Heart right ventricle (tissue), 16 donors: Measurements from ENCODE around the gene IL6. TPM values are rescaled to one million over a fixed set of nuclear protein-coding genes. Genes with fewer than 3 reads are reported as not detected.
A peak's percentile ranks its signal among the peaks of the same experiment; 100 is the strongest.
"Not testable (repeated sequence)": the region's sequence is repeated elsewhere in the genome, so short reads cannot be mapped to it uniquely, and the experiment has no call there.

Experiments used
- ATAC-seq, 8 donors: fragments of 200-7000 bp; cut with Tn5 transposase; one replicate each; pipeline ENCODE4 v1.9.1; 2020; ENCODE audit warnings: mild to moderate bottlenecking in 8 of 8, moderate library complexity in 8 of 8, moderate number of reproducible peaks in 1 of 8
- DNase-seq, 2 donors: peaks; one replicate each; pipeline ENCODE4 v3.0.0-alpha.2; 2020
- H3K27ac ChIP-seq, 10 donors: fragments of 200-600 bp; sonication (generic) in 2 of 10; one replicate each; pipeline versions ENCODE4 v1.5.0 to v1.8.0; 2020 to 2022; ENCODE audit warnings: mild to moderate bottlenecking in 3 of 10
- H3K27me3 ChIP-seq, 7 donors: fragments of 200-600 bp; one replicate each; pipeline ENCODE4 v1.8.0; 2021 to 2022; ENCODE audit warnings: mild to moderate bottlenecking in 2 of 7
- H3K36me3 ChIP-seq, 9 donors: fragments of 200-600 bp; sonication (generic) in 1 of 9; one replicate each; pipeline versions ENCODE4 v1.5.0 to v1.8.0; 2020 to 2022; ENCODE audit warnings: mild to moderate bottlenecking in 2 of 9
- H3K4me1 ChIP-seq, 9 donors: fragments of 200-600 bp; sonication (generic) in 1 of 9; one replicate each; pipeline versions ENCODE4 v1.5.0 to v1.8.0; 2020 to 2022; ENCODE audit warnings: mild to moderate bottlenecking in 4 of 9
- H3K4me3 ChIP-seq, 10 donors: fragments of 200-600 bp; sonication (generic) in 2 of 10; one replicate each; pipeline versions ENCODE4 v1.5.0 to v1.8.0; 2020 to 2022; ENCODE audit warnings: mild to moderate bottlenecking in 7 of 10, moderate library complexity in 2 of 10
- H3K9me3 ChIP-seq, 11 donors: fragments of 200-600 bp in 10 of 11; sonication (generic) in 2 of 11; one replicate each; pipeline versions ENCODE4 v1.5.0 to v1.8.0; 2013 to 2022; ENCODE audit warnings: mild to moderate bottlenecking in 2 of 11, control low read depth in 1 of 11, moderate library complexity in 1 of 11
- CTCF ChIP-seq, 9 donors: fragments of 200-600 bp; sonication (generic) in 2 of 9; IDR thresholded peaks; one replicate each; pipeline versions ENCODE4 v1.5.0 to v1.8.0; 2021 to 2022; ENCODE audit warnings: antibody characterized with exemption in 9 of 9, mild to moderate bottlenecking in 5 of 9, moderate library complexity in 1 of 9
- WGBS, 2 donors: extraction: QIAGEN DNeasy Blood & Tissue Kit; methylation state at CpG; one replicate each; pipeline ENCODE4 v1.1.7; 2013; ENCODE audit warnings: inconsistent platforms in 1 of 2; 5-methylcytosine and 5-hydroxymethylcytosine counted together
- intact Hi-C, 10 donors: fragments of 100-400 bp; cut with DNase I; formaldehyde crosslinking; loops; one replicate each; pipeline versions ENCODE4 v1.11.1 to v1.14.2; 2022
- polyA plus RNA-seq, 2 donors: library from polyadenylated mRNA; stranded (reverse); fragments of 200-250 nt; gene quantifications; one replicate each; pipeline ENCODE4 v1.2.3, GENCODE V29; 2013
- total RNA-seq, 10 donors: library from RNA; stranded (reverse); fragmentation: NEBNext Ultra II Directional in 3 of 10; extraction: Animal tissue kit (Norgen Biotek cat#: 25700) in 3 of 10; gene quantifications; one replicate each; pipeline versions ENCODE4 v1.2.1 to v1.2.4, GENCODE V29; 2021 to 2023
- donor health status: Arrhythmogenic right ventricular cardiomyopathy.
- donor health status: ischemic (EF 13 %, LVEDD 7.1; RV severe dilation, severe dysfunction).
- donor health status: healthy with polysubstance abuse.
- donor health status: DM: no; HTN: yes; CAD: no.
- donor health status: DM: no; HTN: no; CAD: no.
- donor health status: ischemic (EF 25% LVEDD 6.9; RV normal size, moderate dysfunction).
- donor health status: ischemic (EF 25% LVEDD 5.7; RV mildly dilated, moderate dysfunction).
- donor health status: healthy.
- donor health status: DM: yes; HTN: yes; CAD: no.
- donor health status: Ischemic cardiomyopathy.
- donor health status: ischemic (EF 35%, LVEDD 5.7; RV mildly dilated, moderate dysfunction).
- donor health status: nonischemic (EF 11% LVEDD 7.7; RV severe dilation, severe dysfunction).
- donor health status: DM: yes; HTN: yes; CAD: no.
- donor health status: PGD.
- donor health status: ischemic (EF 29% LVEDD 5.4; RV normal size, mild dysfunction).
- donor health status: nonischemic (EF 23%, LVEDD 6.1; RV moderate dilation, normal function).

Gene IL6
- total and polyA plus RNA-seq, 12 donors, result 0.44 to 15.5 (median 3.3) TPM

DNA sequence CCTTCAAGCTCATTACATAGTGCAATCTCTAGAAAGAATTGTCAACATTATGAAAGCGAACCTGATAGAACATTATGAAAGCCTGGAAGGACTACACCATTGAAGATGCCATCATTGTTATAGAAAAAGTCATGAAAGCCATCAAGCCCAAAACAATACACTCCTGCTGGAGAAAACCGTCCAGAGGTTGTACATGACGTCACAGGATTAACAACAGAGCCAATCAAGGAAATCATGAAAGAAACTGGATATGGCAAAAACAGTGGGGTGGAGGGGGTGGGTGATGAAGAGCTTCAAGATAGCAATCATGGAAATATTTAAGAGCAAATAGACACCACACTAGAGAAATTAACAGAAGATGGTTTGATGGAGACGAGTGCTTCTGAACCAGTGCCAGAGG is 50.0 kb downstream of the IL6 start:
- DNase-seq (no peak), ATAC-seq (no peak)
- H3K36me3 ChIP-seq, result no peaks in the 10 kb centered on the region
- WGBS, 2 donors, result 69 to 75% methylated on average over 4 of the region's 4 CpGs
- H3K27me3 ChIP-seq, result peaks cover 0 to 5% (median 0%) of the 10 kb centered on the region in 7 donors
- no peaks in the 10 kb centered on the region for H3K9me3 ChIP-seq
- no peak overlapping the region for H3K4me3 ChIP-seq
- intact Hi-C loops, result no loop called here
- no peak for TF ChIP-seq CTCF (IDR thresholded peaks at IDR 0.05)
- H3K27ac ChIP-seq, result no peak overlapping the region
- peaks cover 0 to 7% (median 0%) of the 10 kb centered on the region in 9 donors for H3K4me1 ChIP-seq

GRCh38 chr7:22779730-22780323 is 52.8 kb downstream of the IL6 start:
- intact Hi-C loops, result loop anchor here in 5 of 10 donors (5.0 to 10.0 kb wide), 4 partner anchors 53 to 225 kb away; partner anchors contain the start of gene IL6 (in 1 of the 5)
- H3K4me1 ChIP-seq, DNase-seq, ATAC-seq, H3K27me3 ChIP-seq, H3K4me3 ChIP-seq, H3K36me3 ChIP-seq, H3K27ac ChIP-seq, H3K9me3 ChIP-seq: not testable (repeated sequence)
- WGBS, 2 donors, result 74 to 82% methylated on average over 4 of the region's 4 CpGs

GRCh38 chr7:22781230-22781711 is 54.3 kb downstream of the IL6 start:
- ATAC-seq (peak in 2 of 8 donors; percentile 42 to 84), DNase-seq (no peak)
- Histone ChIP-seq H3K9me3 (no peaks in the 10 kb centered on the region), H3K27me3 (no peaks in the 10 kb centered on the region), H3K36me3 (no peaks in the 10 kb centered on the region), H3K4me1 (peaks cover 0 to 9% (median 0%) of the 10 kb centered on the region in 9 donors), H3K4me3 (no peak overlapping the region), H3K27ac (peak overlapping the region in 2 of 10 donors; percentile 5 to 12)
- no peak for TF ChIP-seq CTCF (IDR thresholded peaks at IDR 0.05)
- 53 to 64% methylated on average over 5 of the region's 5 CpGs for WGBS, 2 donors
- intact Hi-C loops, result loop anchor here in 5 of 10 donors (5.0 to 10.0 kb wide), 4 partner anchors 54 to 226 kb away; partner anchors contain the start of gene IL6 (in 1 of the 5)

Other genes with a start within 250 kb of the IL6 start
- gene STEAP1B, start 227.0 kb upstream of the IL6 start, total RNA-seq, result under 1 TPM in 8 of 10 donors, not detected in 2; 0.15 to 0.76 (median 0.51) TPM
- under 1 TPM; 0.32 to 0.44 TPM for gene STEAP1B, start 227.0 kb upstream of the IL6 start, polyA plus RNA-seq
- gene TOMM7, start 95.6 kb downstream of the IL6 start, total RNA-seq, result 100 to 1,000 TPM; 454 to 532 (median 524) TPM
- gene TOMM7, start 95.6 kb downstream of the IL6 start, polyA plus RNA-seq, result 100 to 1,000 TPM; 149 to 346 TPM